DND-41 (cell line): ENCODE measurements around the gene SNAPIN.

ENCODE experiments used
- CTCF ChIP-seq: IDR thresholded peaks from 2 replicates; pipeline ENCODE4 v1.5.1; 2012; ENCODE audit warnings: borderline replicate concordance, low read length, moderate library complexity, mild to moderate bottlenecking; ENCODE audit not compliant: poor library complexity, severe bottlenecking; ENCODE audit errors: extremely low read depth
- EZH2 ChIP-seq: IDR thresholded peaks from 3 replicates; pipeline ENCODE4 v1.6.1; 2012; ENCODE audit warnings: borderline replicate concordance, low read depth, mild to moderate bottlenecking, moderate library complexity, low read length, inconsistent platforms; ENCODE audit not compliant: severe bottlenecking

- TF ChIP-seq CTCF (no peak), EZH2 (no peak)
Measured at GRCh38 chr1:153613406-153613805, 45.1 kb upstream of the SNAPIN start.
